NCI-H2171 treated with DMSO at 0.1 percent for 48 hours (cell line): ENCODE results near the gene FIGNL2.
"Not testable (repeated sequence)": the region's sequence is repeated elsewhere in the genome, so short reads cannot be mapped to it uniquely, and the experiment has no call there.

ENCODE experiments used
- DNase-seq: peaks from one replicate; lab custom pipeline; 2025; lab: John Stamatoyannopoulos, UW

Gene FIGNL2

GRCh38 chr12:51817027-51817953 is 31.2 kb downstream of the FIGNL2 start:
- DNase-seq: no peak

DNA sequence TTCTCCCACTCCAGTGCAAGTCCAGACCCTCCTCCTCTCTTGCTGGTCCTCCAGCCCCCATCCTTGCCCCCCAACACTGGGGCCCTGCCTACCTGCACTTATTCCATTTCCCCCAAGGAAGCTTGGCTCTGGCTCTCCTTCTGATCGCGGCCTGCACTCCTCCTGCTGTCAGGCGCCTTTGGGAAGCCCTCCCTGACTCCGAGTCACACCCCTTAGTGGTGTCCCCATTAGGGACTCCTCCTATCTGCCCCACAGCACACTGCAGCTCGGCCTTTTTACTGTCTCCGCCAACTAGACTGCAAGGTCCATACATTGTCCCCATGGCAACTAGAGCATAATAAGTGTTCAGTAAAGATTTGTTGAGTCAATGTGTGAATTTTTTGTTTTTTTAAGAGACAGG is 32.9 kb downstream of the FIGNL2 start:
- no peak for DNase-seq

- peak; percentile 51 for DNase-seq
Measured at GRCh38 chr12:51814311-51815088, 34.0 kb downstream of the FIGNL2 start.

DNA sequence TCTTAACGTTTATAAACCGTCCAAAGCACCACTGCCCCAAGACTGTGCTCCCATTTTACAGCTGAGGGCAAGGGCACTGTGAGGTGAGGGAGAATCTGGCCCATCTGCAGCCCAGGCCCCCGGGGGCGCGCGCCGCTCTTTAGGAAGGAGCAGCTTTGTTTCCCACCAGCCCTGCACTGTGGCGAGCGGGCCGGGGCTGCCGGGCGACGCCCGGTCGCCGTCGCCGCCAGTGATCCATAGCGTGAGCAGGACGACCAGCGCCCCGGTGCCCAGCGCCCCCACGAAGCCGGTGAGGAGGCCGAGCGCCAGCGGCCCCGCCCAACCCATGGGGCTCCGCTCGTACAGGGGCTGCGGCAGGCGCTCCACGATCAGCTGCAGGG is 34.6 kb downstream of the FIGNL2 start:
- peak; percentile 27 for DNase-seq

DNA sequence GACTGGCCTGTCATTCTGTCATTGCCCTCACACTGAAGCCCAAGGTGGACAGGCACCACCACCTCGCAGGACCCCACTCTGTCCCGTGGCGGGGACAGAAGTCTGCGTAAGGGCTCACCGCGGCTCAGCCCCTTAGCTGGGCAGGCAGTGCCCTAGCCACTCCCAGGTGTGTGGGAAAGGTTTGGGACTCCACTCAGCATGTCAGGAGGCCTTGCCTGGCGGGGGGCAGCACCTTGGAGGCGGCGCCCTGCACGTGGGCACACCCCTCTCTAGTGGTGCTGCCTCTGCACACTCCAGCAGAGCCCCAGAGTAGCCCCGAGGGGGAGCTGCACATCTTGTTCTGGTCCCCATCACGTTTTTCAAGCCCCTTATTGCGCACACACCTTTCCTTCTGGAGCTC is 35.6 kb downstream of the FIGNL2 start:
- DNase-seq: no peak

DNA sequence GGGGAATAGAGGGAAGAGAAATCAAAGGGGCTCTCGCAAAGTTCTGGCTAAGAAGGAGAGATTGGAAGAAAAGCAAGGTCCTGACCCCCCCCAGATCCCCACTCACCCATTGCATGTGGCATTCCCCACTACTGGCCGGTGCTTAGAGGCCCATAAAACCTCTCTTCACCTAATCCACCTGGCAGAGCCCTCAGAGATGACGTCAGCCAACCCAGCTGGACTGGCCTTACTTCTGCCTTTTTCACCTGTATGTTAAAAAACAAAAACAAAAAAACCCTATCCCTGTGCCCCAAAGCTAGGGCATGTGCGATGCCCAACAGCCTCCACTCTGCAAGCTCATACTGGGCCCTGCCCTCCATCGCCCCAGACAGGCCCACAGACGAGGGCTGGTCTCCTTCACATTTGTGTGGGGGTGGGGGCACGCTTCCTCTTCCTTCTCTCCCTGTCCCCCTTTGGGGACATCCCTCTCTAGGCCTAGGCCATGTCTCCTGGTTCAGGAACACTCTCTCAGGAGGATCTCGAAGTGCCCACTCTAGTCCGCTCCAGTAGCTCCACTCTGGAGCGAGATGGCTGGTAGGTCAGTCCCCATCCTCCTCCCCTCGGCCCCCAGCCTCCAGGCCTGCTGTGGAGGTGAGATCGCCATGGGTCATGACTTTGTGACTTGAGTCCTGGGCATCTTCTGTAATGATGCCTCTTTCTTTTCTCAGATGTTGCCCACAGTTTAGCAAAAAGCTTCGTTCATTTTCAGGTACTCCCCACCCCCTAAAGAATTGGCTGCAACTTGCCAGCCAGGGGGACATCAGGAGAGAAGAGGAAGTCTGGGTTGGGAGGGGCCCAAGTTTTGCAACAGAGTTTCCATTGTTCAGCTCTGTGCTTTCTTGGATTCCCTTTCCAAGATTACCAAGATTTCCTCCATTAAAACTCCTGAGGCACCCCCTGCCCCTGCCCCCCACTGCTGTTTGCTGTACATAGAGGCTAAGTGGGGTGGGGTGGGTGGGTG is 37.0 kb downstream of the FIGNL2 start:
- no peak for DNase-seq

DNA sequence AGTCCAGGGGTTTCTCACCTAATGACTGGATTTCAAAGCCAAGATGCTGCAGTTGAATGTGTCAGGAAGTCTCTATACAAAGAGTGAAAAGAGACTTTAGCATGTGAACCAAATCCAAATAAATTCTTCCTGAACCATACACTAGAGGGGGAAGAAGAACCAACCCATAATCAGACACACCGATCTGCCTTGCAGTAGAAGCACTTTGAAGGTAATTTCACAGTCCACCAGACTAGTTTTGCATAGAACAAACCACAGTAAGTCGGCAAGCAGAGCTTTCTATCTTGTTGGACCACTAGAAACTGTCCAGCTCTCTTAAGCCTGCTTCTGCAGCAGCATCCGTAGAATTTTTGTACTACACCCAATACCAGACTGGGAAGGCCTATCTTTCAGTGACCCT is 39.3 kb downstream of the FIGNL2 start:
- DNase-seq: no peak

DNA sequence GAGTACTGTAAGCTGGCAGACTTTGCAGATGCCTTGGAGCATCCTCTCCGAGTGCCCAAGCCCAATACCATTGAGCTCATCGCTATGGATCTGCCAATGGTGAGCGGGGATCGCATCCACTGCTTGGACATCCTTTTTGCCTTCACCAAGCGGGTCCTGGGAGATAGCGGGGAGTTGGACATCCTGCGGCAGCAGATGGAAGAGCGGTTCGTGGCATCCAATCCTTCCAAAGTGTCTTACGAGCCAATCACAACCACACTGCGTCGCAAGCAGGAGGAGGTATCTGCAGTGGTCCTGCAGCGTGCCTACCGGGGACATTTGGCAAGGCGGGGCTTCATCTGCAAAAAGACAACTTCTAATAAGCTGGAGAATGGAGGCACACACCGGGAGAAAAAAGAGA is 41.6 kb downstream of the FIGNL2 start:
- DNase-seq: no peak

DNA sequence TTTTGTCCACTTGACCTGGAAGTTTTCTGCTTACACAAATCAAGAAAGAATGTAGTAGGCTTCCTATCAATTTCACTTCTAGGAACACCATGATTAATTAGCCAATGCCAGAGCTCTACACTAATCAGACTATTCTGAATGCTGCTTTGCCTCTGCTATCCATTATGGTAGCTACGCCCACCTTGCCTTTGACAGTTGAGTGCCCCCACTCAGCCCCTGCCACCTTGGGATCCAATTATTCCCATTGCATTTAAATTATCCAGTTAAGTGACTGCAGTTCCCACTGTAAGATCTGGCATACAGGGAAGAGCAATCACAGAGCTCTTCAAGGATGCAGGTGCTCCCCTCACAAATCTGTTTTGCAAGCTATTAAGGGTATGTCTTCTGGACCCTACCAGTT is 47.5 kb downstream of the FIGNL2 start:
- no peak for DNase-seq

DNA sequence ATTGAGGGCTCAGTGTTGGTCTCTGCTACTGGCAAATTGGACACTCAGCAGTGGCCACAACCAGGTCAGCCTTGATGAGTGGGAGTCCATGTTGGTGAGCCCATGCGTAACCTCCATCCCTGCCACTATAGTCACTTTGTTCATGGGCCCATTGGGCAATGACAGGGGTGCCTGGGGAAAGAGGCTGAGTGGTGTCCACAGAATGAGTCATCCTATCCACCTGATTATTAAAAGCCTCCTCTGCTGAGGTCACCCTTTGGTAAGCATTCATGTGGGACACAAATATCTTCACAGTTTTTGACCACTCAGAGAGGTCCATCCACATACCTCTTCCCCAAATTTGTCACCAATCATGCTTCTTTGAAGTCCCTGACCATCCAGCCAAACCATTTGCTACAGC is 50.0 kb downstream of the FIGNL2 start:
- no peak for DNase-seq

DNA sequence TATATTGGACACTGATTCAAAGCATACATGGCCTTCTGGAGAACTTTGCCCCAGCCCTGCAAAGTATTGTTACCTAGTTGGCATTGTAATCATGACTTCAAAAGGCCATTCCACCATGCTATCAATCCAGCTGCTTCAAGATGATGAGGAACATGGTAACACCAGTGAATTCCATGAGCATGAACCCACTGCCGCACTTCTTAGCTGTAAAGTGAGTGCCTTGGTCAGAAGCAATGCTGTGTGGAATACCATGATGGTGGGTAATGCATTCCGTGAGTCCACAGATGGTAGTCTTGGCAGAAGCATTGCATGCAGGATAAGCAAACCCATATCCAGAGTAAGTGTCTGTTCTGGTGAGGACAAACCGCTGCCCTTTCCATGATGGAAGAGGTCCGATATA is 50.5 kb downstream of the FIGNL2 start:
- not testable (repeated sequence) for DNase-seq

GRCh38 chr12:51797301-51797700 is 51.2 kb downstream of the FIGNL2 start:
- DNase-seq: no peak

DNA sequence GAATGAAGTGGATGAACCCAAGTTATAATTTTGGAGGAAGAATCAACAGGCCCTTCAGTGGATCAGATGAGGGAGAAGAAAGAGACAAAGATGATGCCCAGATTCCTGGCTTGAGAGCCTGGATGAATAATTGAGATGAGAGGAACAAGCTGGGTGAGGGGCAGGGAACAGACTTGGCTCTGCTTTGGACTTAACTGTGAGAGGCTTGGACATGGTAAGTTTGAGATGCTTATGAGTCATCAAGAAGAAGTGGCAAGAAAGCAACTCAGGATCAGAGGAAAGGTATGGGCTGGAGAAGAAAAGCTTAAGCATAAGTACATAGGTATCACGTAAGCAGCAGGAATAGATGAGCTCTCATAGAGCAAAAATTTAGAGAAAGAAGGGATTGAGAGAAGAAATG is 55.3 kb downstream of the FIGNL2 start:
- DNase-seq: no peak

DNA sequence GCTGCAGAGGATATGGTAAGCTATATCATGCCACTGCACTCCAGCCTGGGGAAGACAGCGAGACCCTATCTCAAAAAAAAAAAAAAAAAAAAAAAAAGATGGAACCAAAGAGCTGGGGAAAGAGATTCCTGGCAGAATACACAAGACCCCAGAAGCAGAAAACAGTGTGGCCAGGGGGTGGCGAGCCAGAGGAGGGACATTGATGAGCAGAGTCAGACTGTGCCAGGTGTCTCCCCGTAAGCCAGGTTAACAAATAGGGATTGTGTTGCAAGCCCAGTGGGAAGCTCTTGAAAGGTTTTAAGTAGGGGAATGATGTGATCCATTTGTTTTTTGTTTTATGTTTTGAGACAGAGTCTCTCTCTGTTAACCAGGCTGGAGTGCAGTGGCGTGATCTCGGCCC is 56.1 kb downstream of the FIGNL2 start:
- DNase-seq: peak; percentile 7

GRCh38 chr12:51788876-51789275 is 59.6 kb downstream of the FIGNL2 start:
- no peak for DNase-seq

GRCh38 chr12:51785906-51786305 is 62.6 kb downstream of the FIGNL2 start:
- no peak for DNase-seq

GRCh38 chr12:51784688-51785087 is 63.8 kb downstream of the FIGNL2 start:
- DNase-seq: no peak

GRCh38 chr12:51779876-51780275 is 68.6 kb downstream of the FIGNL2 start:
- DNase-seq: no peak

DNA sequence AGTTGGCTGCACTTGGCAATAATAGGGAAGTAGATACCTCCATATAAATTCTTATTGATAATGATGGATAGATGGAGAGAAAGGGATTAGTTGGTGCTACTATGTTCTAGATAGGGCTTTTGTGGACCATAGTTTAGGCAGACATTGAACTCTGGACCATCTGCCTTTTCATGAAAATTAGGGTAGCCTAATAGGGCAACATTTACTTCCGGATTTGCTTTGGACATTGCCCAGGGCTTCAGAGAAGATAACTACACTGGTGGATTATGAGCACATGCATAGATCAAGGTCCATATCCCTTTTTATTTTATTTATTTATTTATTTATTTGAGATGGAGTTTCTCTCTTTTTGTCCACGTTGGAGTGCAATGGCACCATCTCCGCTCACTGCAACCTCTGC is 70.5 kb downstream of the FIGNL2 start:
- no peak for DNase-seq

GRCh38 chr12:51777457-51777856 is 71.1 kb downstream of the FIGNL2 start:
- no peak for DNase-seq

GRCh38 chr12:51774933-51775332 is 73.6 kb downstream of the FIGNL2 start:
- no peak for DNase-seq
